Nephron progenitor cell (in vitro differentiated cells): ENCODE results near the gene PRKG1.

Experiments used
- DNase-seq: peaks from one replicate; pipeline ENCODE4 v3.0.0; 2021
- H3K27ac Mint-ChIP-seq: 2 replicates; pipeline ENCODE4 v1.8.0; 2021; ENCODE audit warnings: mild to moderate bottlenecking, moderate library complexity, mixed read lengths
- H3K27me3 Mint-ChIP-seq: 2 replicates; pipeline ENCODE4 v1.8.0; 2021; ENCODE audit warnings: mild to moderate bottlenecking, low read depth, mixed read lengths; ENCODE audit not compliant: poor library complexity
- H3K36me3 Mint-ChIP-seq: 2 replicates; pipeline ENCODE4 v1.8.0; 2021; ENCODE audit warnings: low read depth, mixed read lengths
- H3K4me1 Mint-ChIP-seq: 2 replicates; pipeline ENCODE4 v1.8.0; 2021; ENCODE audit warnings: mixed read lengths
- H3K4me3 Mint-ChIP-seq: 2 replicates; pipeline ENCODE4 v1.8.0; 2021; ENCODE audit warnings: mild to moderate bottlenecking, moderate library complexity, mixed read lengths
- H3K9me3 Mint-ChIP-seq: 2 replicates; pipeline ENCODE4 v1.8.0; 2021; ENCODE audit warnings: mild to moderate bottlenecking, moderate library complexity, mixed read lengths
- TF ChIP-seq, protein P1 (sequence below): fragments of 200-600 bp; sonication (generic); IDR thresholded peaks from 2 replicates; pipeline ENCODE4 v1.5.0; 2021; ENCODE audit warnings: antibody characterized with exemption

The PRKG1 gene

DNA sequence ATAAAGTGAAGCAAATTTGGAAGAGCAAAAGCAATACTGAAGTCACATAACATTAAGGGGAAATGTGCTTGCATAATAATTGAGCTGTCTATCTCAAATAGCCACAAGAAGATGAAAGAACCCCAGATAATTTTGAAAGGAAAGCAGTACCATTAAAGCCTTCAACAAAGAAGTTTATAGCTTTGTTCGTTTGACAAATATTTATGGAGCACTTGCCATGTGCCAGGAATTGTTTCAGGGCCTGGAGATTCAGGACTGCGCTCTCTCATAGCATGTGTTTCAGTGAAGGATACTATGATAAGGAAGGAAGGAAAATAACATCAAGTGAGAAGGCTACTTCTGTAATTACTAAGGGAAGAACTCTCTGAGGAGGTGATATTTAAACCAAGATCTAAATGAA is 837.4 kb downstream of the PRKG1 start:
- Mint-ChIP-seq H3K27me3 (peaks cover 3% of the 10 kb centered on the region), H3K9me3 (peaks cover 5% of the 10 kb centered on the region), H3K4me3 (no peak overlapping the region), H3K4me1 (peaks cover 53% of the 10 kb centered on the region), H3K27ac (peak overlapping the region; percentile 36), H3K36me3 (no peaks in the 10 kb centered on the region)
- TF ChIP-seq, protein P1, sequence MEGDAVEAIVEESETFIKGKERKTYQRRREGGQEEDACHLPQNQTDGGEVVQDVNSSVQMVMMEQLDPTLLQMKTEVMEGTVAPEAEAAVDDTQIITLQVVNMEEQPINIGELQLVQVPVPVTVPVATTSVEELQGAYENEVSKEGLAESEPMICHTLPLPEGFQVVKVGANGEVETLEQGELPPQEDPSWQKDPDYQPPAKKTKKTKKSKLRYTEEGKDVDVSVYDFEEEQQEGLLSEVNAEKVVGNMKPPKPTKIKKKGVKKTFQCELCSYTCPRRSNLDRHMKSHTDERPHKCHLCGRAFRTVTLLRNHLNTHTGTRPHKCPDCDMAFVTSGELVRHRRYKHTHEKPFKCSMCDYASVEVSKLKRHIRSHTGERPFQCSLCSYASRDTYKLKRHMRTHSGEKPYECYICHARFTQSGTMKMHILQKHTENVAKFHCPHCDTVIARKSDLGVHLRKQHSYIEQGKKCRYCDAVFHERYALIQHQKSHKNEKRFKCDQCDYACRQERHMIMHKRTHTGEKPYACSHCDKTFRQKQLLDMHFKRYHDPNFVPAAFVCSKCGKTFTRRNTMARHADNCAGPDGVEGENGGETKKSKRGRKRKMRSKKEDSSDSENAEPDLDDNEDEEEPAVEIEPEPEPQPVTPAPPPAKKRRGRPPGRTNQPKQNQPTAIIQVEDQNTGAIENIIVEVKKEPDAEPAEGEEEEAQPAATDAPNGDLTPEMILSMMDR = no peak
- no peak for DNase-seq

DNA sequence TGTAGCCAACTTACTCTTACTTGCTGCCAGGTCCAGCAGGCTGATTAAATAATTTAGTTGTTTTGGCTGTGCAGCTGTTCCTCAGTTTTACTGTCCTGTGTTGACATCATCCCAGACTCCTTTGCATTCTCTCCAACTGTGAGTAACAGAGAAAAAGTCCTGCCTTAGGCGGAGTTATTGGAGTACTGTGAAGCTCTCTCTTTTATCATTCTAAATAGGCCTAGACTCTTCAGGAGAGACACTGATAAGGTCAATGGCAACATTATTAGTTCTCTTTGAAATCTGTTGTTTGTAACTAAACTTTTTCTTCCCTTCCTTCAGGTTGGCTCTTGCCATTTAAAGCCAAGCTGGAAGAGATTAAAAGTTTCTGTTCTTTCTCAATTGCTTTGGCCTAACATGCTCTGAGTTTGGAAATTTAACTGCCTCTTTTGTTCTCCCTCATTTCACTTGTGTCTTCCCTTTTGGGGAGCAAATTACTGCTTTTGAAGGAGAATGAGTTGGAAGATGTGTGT is 840.8 kb downstream of the PRKG1 start:
- peaks cover 3% of the 10 kb centered on the region for H3K27me3 Mint-ChIP-seq
- H3K4me3 Mint-ChIP-seq = no peak overlapping the region
- TF ChIP-seq, protein P1 = no peak
- no peak for DNase-seq
- peaks cover 5% of the 10 kb centered on the region for H3K9me3 Mint-ChIP-seq
- H3K36me3 Mint-ChIP-seq = no peaks in the 10 kb centered on the region
- H3K27ac Mint-ChIP-seq = no peak overlapping the region
- peaks cover 49% of the 10 kb centered on the region for H3K4me1 Mint-ChIP-seq

DNA sequence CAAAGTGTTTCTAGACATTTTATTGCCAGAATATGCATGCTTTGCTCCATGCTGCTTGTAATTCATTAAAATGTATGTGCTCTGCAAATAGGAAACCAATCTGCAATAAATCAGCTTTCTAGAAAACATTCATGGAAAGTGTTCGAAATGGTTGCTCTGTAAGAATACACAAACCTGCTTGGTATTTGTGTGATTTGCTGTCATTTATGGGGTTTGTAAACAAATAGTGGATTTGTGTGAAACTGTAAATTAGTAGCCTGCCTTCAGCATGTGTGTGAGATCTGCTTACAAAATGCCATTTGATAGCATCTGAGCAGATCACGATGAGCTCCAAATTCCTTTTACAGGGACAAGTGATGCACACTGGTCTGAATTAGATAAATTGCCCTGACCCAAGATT is 844.2 kb downstream of the PRKG1 start:
- no peak for DNase-seq
- Mint-ChIP-seq H3K4me3 (no peak overlapping the region), H3K27ac (peak overlapping the region; percentile 72), H3K4me1 (peaks cover 25% of the 10 kb centered on the region), H3K9me3 (peaks cover 5% of the 10 kb centered on the region), H3K36me3 (no peaks in the 10 kb centered on the region), H3K27me3 (no peaks in the 10 kb centered on the region)
- TF ChIP-seq, protein P1 = no peak

DNA sequence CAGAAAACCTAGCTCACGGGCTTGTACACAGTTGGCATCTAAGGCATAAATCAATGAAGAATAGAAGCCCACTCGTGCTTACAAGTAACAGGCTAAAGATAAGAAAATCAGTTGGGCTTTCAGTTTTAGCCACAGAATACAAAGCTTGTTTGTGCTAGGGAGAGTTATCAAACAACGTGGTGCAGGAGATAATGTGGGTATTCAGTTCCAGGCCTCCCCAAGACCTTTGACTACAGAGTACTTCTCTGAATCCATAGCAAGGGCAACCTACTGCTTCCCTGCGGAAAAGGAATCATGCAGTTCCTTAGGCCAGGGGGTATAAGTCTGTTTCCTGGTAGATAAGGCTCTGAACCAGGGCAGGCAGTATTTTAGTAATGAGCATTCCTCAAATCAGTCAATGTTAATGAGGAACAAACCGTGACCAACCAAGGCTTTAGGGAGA is 844.6 kb downstream of the PRKG1 start:
- no peaks in the 10 kb centered on the region for H3K27me3 Mint-ChIP-seq
- peaks cover 6% of the 10 kb centered on the region for H3K9me3 Mint-ChIP-seq
- peak overlapping the region; percentile 72 for H3K27ac Mint-ChIP-seq
- peaks cover under 1% of the 10 kb centered on the region for H3K36me3 Mint-ChIP-seq
- peaks cover 25% of the 10 kb centered on the region for H3K4me1 Mint-ChIP-seq
- H3K4me3 Mint-ChIP-seq = no peak overlapping the region
- TF ChIP-seq, protein P1 = no peak
- no peak for DNase-seq

DNA sequence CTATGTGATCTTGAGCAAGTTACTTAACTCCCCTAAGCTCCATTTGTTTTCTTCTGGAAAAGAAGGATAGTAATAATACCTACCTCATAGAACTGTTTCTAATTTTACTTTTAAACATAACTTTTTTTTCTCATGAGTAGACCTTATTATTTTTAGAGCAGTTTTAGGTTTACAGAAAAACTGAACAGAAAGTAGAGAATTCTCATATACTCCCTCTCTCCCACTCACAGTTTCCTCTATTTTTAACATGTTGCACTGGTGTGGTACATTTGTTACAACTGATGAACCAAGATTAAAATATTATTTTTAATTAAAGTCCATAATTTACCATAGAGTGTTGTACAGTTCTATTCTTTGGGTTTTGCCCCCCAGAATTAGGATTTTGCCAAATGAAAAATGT is 846.4 kb downstream of the PRKG1 start:
- H3K36me3 Mint-ChIP-seq = peaks cover 10% of the 10 kb centered on the region
- TF ChIP-seq, protein P1 = no peak
- no peaks in the 10 kb centered on the region for H3K27me3 Mint-ChIP-seq
- peaks cover 19% of the 10 kb centered on the region for H3K4me1 Mint-ChIP-seq
- no peak for DNase-seq
- H3K27ac Mint-ChIP-seq = no peak overlapping the region
- H3K9me3 Mint-ChIP-seq = peaks cover 20% of the 10 kb centered on the region
- no peak overlapping the region for H3K4me3 Mint-ChIP-seq

DNA sequence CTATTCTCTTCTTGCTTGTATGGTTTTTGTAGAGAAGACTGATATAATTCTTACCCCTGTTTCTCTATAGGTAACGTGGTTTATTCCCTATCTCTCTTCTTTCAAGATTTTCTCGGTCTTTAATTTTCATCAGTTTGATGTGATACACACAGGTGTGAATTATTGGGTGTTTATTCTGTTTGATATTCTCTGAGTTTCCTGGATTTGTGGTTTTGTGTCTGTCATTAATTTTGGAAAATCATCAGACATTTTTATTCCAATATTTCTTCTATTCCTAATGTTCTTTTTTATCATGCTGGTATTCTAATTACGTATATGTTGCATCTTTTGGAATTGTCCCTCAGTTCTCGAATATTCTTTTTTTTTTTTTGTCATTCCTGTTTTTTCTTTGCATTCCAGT is 850.1 kb downstream of the PRKG1 start:
- Mint-ChIP-seq H3K4me1 (peaks cover 16% of the 10 kb centered on the region), H3K4me3 (no peak overlapping the region), H3K27me3 (no peaks in the 10 kb centered on the region), H3K9me3 (peaks cover 15% of the 10 kb centered on the region), H3K27ac (no peak overlapping the region), H3K36me3 (peaks cover 10% of the 10 kb centered on the region)
- no peak for DNase-seq
- TF ChIP-seq, protein P1 = no peak
